IPS DF 6.9 (cell line): Measurements from ENCODE around the gene ALDH1A1.
"Not testable (repeated sequence)": the region's sequence is repeated elsewhere in the genome, so short reads cannot be mapped to it uniquely, and the experiment has no call there.

Experiments
- DNase-seq: peaks from one replicate; pipeline ENCODE4 v3.0.0-alpha.2; 2013; ENCODE audit warnings: low read depth, low spot score
- H3K27ac ChIP-seq: one replicate; pipeline ENCODE4 v1.5.1; 2013; ENCODE audit warnings: low read length, control low read depth
- H3K27me3 ChIP-seq: 2 replicates; pipeline ENCODE4 v1.6.1; 2013; ENCODE audit warnings: mild to moderate bottlenecking, low read length; ENCODE audit not compliant: control insufficient read depth, insufficient read depth
- H3K36me3 ChIP-seq: 2 replicates; pipeline ENCODE4 v1.6.1; 2013; ENCODE audit warnings: low read length; ENCODE audit not compliant: control insufficient read depth, insufficient read depth
- H3K4me1 ChIP-seq: 2 replicates; pipeline ENCODE4 v1.6.1; 2013; ENCODE audit warnings: low read length; ENCODE audit not compliant: control insufficient read depth, insufficient read depth
- H3K4me3 ChIP-seq: 2 replicates; pipeline ENCODE4 v1.5.1; 2013; ENCODE audit warnings: mild to moderate bottlenecking, low read length
- H3K9me3 ChIP-seq: 2 replicates; pipeline ENCODE4 v1.6.1; 2013; ENCODE audit warnings: low read length, inconsistent platforms; ENCODE audit not compliant: control insufficient read depth, insufficient read depth
- WGBS: extraction: QIAGEN DNeasy Blood & Tissue Kit; methylation state at CpG from one replicate; pipeline ENCODE4 v1.1.7; 2013; ENCODE audit warnings: mixed read lengths, missing lambda C conversion rate; ENCODE audit not compliant: insufficient read length, insufficient coverage; 5-methylcytosine and 5-hydroxymethylcytosine counted together

The ALDH1A1 gene

DNA sequence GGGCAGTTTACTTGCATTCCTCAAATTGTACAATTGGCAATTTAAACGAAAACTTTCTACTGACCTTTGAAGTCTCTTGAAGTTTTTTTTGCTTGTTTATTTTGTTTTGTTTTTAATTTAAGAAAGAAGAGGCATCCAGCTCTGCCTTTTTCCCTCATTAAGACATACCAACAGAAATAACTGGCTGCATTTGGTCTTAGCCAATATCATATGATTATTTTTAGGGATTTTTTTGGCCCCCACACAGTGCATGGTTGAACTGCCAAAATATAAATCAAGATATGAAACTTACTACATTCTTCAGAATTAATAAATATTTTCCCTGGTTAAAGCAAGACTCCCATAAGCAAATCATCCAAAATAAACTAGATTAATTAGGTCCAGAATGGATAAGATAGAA, 79.4 kb downstream of the ALDH1A1 start:
- Histone ChIP-seq H3K27me3 (no peaks in the 10 kb centered on the region), H3K9me3 (no peaks in the 10 kb centered on the region), H3K27ac (no peak overlapping the region), H3K4me1 (0 out of 2 replicates have a peak, but pooled peaks cover 2% of the 10 kb centered on the region), H3K36me3 (no peaks in the 10 kb centered on the region), H3K4me3 (no peak overlapping the region)
- WGBS: no CpG with 5 or more reads among the region's 1 CpG
- no peak for DNase-seq

- no peaks in the 10 kb centered on the region for H3K9me3 ChIP-seq
- H3K4me3 ChIP-seq: no peak overlapping the region
- H3K27me3 ChIP-seq: no peaks in the 10 kb centered on the region
- H3K4me1 ChIP-seq: 0 out of 2 replicates have a peak, but pooled peaks cover 2% of the 10 kb centered on the region
- no peak overlapping the region for H3K27ac ChIP-seq
- DNase-seq: no peak
- WGBS: no CpG with 5 or more reads among the region's 2 CpGs
- no peaks in the 10 kb centered on the region for H3K36me3 ChIP-seq
These were observed 80.1 kb downstream of the ALDH1A1 start for GRCh38 chr9:72872718-72873117.

- H3K27me3 ChIP-seq: no peaks in the 10 kb centered on the region
- no peaks in the 10 kb centered on the region for H3K36me3 ChIP-seq
- H3K27ac ChIP-seq: no peak overlapping the region
- H3K4me3 ChIP-seq: no peak overlapping the region
- H3K9me3 ChIP-seq: no peaks in the 10 kb centered on the region
- DNase-seq: no peak
- 0 out of 2 replicates have a peak, but pooled peaks cover 2% of the 10 kb centered on the region for H3K4me1 ChIP-seq
- no CpG with 5 or more reads among the region's 3 CpGs for WGBS
These were observed 81.2 kb downstream of the ALDH1A1 start for GRCh38 chr9:72871685-72872084.

- no peak overlapping the region for H3K27ac ChIP-seq
- no peaks in the 10 kb centered on the region for H3K27me3 ChIP-seq
- no peaks in the 10 kb centered on the region for H3K36me3 ChIP-seq
- no peaks in the 10 kb centered on the region for H3K4me1 ChIP-seq
- H3K9me3 ChIP-seq: no peaks in the 10 kb centered on the region
- no peak overlapping the region for H3K4me3 ChIP-seq
- WGBS: no CpG with 5 or more reads among the region's 1 CpG
- no peak for DNase-seq
These were observed 88.5 kb downstream of the ALDH1A1 start for GRCh38 chr9:72864327-72864726.

- Histone ChIP-seq H3K4me3 (no peak overlapping the region), H3K36me3 (no peaks in the 10 kb centered on the region), H3K27ac (no peak overlapping the region), H3K4me1 (no peaks in the 10 kb centered on the region), H3K27me3 (no peaks in the 10 kb centered on the region), H3K9me3 (no peaks in the 10 kb centered on the region)
- no CpG with 5 or more reads among the region's 4 CpGs for WGBS
- no peak for DNase-seq
These were observed 89.3 kb downstream of the ALDH1A1 start for GRCh38 chr9:72863456-72864094.

DNA sequence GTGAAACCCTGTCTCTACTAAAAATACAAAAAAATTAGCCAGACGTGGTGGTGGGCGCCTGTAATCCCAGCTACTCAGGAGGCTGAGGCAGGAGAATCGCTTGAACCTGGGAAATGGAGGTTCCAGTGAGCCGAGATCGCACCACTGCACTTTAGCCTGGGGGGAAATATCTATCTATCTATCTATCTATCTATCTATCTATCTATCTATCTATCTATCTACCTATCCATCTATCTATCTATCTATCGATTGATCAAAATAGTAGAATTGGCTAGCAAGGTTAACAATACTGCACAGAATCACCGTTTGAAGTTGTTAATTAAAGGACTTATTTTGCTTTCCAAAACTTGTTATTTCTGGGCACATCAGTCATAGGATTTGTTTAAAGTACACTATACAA, 90.1 kb downstream of the ALDH1A1 start:
- H3K4me1 ChIP-seq, DNase-seq, H3K9me3 ChIP-seq, H3K4me3 ChIP-seq, H3K27me3 ChIP-seq, H3K36me3 ChIP-seq, H3K27ac ChIP-seq: not testable (repeated sequence)
- no CpG with 5 or more reads among the region's 7 CpGs for WGBS

DNA sequence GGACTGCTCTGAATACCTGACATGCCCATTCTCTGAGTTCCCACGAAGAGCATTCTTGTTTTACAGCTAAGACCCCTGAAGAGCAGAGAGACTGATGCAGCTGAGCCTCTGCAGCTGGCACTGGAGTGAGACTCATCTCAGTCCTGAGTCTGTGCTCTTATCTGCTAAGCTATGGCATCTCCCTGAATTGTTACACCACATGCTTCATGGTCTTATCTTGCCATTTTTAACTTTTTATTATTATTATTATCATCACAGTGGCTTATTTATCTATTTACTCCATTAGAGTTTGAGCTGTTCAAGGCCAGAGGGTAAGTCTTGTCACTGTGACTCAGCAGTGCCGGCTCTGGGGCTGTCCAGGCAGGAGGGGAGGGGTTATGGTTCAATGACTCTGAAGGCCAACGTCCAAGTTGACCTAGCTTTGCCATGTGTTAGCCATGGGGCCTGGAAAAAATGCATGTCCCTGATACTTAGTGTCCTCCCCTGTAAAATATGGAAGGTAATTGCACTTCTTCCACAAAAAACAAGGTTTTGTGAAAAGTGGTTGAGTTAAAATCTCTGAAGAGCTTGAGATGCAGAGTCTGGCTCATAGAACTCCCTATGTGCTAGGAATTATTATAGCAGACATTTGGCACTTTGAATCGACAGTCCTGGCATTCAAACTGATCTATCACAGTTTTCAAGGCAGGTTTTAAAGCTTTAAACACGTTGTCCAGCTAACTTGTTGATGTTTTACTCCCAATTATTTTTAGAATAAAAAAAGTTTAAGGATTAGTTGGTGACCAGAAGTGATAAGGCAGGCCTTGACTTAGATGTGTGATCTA, 94.6 kb downstream of the ALDH1A1 start:
- Histone ChIP-seq H3K4me3 (no peak overlapping the region), H3K27me3 (no peaks in the 10 kb centered on the region), H3K36me3 (no peaks in the 10 kb centered on the region), H3K27ac (no peak overlapping the region), H3K4me1 (no peaks in the 10 kb centered on the region), H3K9me3 (no peaks in the 10 kb centered on the region)
- no peak for DNase-seq
- no CpG with 5 or more reads among the region's 5 CpGs for WGBS

DNA sequence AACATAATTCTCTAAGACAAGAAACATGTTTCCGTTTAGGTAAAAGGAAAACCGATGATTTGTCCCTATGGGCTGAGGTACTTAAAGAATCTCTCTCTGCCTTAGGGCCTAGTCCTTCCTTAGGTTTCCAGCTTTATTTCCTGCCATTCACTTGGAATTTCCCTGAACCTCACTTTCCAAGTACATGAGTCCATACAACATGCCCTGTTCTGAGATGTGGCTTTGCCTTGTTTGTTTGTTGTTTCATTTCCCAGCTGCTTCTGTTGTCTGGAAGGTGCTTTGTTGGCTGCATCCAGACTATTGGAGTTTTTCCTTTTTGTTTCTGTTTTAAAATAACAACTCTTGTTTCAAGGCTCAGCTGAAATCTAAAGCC, 95.2 kb downstream of the ALDH1A1 start:
- no peak overlapping the region for H3K27ac ChIP-seq
- H3K36me3 ChIP-seq: no peaks in the 10 kb centered on the region
- no peaks in the 10 kb centered on the region for H3K27me3 ChIP-seq
- no peak overlapping the region for H3K4me3 ChIP-seq
- H3K9me3 ChIP-seq: no peaks in the 10 kb centered on the region
- no peaks in the 10 kb centered on the region for H3K4me1 ChIP-seq
- DNase-seq: no peak
- no CpG with 5 or more reads among the region's 2 CpGs for WGBS

DNA sequence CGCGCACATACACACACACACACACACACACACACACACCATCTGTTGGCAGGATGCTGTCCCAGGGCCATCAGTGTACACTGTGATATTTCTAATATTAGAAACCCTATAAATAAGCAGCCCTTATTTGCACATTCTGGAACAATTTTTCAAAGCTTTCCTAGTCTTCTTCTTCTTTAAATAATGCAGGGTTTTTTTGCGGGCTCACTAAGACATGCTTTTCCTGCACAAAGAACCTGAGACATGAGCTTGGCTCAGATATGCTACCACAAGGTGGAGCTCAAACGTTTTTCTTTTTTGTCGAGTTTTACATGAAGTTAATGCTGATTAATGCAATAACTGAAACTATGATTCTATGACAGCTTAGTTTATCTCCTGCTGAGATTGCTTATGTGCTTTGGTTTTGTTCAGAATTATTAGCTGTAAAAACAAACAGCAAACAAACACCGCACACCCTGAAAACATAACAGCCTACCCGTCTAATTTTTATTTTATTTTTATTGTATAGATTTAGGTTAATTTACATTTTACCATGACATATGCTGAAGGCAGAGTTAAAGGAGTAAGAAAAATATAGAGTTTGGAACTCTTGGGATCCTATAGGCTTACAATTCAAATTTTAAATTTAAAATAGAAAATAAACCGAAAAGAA, 95.8 kb downstream of the ALDH1A1 start:
- no CpG with 5 or more reads among the region's 8 CpGs for WGBS
- no peak overlapping the region for H3K4me3 ChIP-seq
- H3K4me1 ChIP-seq: no peaks in the 10 kb centered on the region
- H3K27ac ChIP-seq: no peak overlapping the region
- no peaks in the 10 kb centered on the region for H3K36me3 ChIP-seq
- H3K27me3 ChIP-seq: no peaks in the 10 kb centered on the region
- no peaks in the 10 kb centered on the region for H3K9me3 ChIP-seq
- peak; percentile 41 for DNase-seq

DNA sequence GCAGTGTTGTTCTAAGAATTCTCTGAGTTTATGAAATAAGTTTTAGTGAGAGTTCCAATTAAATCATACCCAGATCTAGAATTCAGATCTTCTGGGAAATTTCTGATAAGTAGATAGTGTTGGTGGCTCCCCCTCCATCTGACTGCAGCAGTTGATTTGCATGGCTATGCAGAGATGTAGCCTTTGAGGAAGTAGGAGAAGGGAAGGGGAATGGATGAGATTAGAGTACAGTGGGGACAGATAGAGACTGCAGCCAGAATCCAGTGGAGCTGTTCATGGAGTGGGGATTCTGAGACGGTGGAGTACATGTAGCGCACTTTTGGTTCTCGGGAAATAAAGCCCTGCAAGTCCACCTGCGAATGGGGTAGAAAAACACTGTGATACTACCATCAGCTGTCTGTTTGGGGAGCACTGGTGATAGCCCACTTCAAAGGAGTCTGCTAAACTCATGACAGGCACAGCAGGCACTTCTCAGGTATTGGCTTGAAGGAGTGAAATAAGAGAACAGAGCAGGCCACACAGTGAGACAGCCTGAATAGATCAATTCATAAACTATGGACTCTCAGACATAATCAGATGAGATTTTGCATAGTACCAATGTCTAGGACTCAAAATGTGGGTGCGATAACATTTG, 96.8 kb downstream of the ALDH1A1 start:
- no CpG with 5 or more reads among the region's 5 CpGs for WGBS
- no peak overlapping the region for H3K27ac ChIP-seq
- H3K4me1 ChIP-seq: no peaks in the 10 kb centered on the region

More for the DNA sequence above, 96.8 kb downstream of the ALDH1A1 start:
- Histone ChIP-seq H3K9me3 (no peaks in the 10 kb centered on the region), H3K36me3 (no peaks in the 10 kb centered on the region), H3K27me3 (no peaks in the 10 kb centered on the region), H3K4me3 (no peak overlapping the region)
- no peak for DNase-seq
